Measurements from ENCODE around the gene TLR10.

The TLR10 gene

GRCh38 chr4:38728631-38729141 is 54.1 kb downstream of the TLR10 start:
- no peak for DNase-seq

- DNase-seq, result no peak
Observed at GRCh38 chr4:38724475-38724808, 58.3 kb downstream of the TLR10 start.

GRCh38 chr4:38723726-38724474 is 58.9 kb downstream of the TLR10 start:
- DNase-seq, result no peak

GRCh38 chr4:38723114-38723513 is 59.7 kb downstream of the TLR10 start:
- no peak for DNase-seq
